Erythroblast (primary cell): ENCODE measurements around the gene CBX5.

Experiments
- GATA1 ChIP-seq: IDR thresholded peaks from 2 replicates; pipeline ENCODE4 v1.6.1; 2011; ENCODE audit warnings: low read depth, mild to moderate bottlenecking, control low read depth, low read length, moderate library complexity
- POLR2A ChIP-seq: IDR thresholded peaks from 2 replicates; pipeline ENCODE4 v1.6.1; 2011; ENCODE audit warnings: mild to moderate bottlenecking, low read length

GRCh38 chr12:54196396-54196795 lies 83.5 kb downstream of the CBX5 start:
- TF ChIP-seq POLR2A (no peak), GATA1 (no peak)
